HG02798 (cell line): ENCODE results near the gene MRPS10.

Source experiments
- ATAC-seq: cut with Tn5 transposase; IDR thresholded peaks from one replicate; pipeline ENCODE4 v1.9.1; 2021; ENCODE audit warnings: mild to moderate bottlenecking; ENCODE audit not compliant: unreplicated experiment, poor library complexity

Gene MRPS10

DNA sequence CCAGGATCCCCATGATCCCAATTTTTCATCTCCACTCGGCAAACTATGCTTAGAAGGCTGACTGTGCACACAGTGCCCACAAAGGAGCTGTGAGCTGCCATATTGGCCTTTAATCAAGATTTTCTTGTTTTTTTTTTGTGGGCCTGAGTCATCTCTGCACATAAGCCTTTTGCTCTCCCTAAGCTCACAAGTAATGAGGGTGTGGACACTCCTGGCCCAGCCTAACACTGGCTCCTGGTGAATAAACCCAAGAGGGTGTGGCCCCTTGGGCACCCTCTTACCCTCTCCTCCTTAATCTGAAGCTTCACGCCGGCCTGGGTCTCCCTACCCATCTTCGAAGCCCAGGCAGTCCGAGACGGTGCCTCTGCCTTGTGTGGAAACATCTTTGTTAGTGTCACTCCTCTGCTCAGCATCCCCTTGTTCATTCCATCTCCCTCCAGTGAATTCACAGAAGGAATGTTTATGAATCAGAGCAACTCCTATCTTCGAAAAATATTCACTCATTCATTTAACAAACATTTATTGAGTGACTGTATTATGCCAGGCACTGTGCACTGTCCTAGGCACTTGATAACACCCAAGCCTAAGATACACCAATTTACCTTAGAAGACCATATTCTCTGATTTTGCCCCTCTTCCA lies 22.2 kb upstream of the MRPS10 start:
- ATAC-seq: no peak

DNA sequence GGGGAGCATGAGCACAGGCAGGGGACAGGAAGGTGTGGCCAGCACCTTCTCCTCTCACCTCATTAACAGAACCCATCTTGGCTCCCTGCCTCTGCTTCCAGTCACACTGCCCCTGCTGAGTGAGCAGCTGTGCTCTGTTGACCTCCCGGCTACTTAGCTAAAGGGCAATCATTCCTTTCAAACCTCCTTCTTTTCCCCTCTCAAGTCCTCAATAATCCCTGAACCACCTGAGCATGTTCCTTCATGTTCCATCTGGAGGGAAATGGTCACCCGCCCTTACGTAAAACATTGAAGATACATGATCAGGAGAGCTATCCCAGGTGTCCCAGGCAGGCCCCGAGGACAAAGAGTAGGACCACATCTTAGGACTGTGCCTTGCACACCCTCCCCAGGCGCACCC lies 21.7 kb upstream of the MRPS10 start:
- no peak for ATAC-seq

DNA sequence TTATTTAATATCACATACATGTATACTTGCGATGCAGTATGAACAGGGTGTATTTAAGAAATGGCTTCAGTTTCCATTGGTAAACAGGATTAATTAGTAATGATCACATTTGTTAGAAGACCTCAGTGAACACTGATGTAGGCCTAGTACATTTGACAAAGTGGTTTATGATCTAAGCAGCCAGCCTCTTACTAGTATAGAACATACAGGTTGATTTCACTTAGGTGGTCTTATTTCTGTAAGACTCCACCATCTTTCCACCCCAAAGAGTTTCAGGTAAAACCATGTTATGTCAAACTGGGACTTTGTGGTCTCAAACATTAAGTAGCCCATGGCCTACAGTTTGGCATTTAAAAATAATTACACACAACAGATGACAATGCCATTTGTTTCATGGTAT lies 20.2 kb upstream of the MRPS10 start:
- no peak for ATAC-seq

DNA sequence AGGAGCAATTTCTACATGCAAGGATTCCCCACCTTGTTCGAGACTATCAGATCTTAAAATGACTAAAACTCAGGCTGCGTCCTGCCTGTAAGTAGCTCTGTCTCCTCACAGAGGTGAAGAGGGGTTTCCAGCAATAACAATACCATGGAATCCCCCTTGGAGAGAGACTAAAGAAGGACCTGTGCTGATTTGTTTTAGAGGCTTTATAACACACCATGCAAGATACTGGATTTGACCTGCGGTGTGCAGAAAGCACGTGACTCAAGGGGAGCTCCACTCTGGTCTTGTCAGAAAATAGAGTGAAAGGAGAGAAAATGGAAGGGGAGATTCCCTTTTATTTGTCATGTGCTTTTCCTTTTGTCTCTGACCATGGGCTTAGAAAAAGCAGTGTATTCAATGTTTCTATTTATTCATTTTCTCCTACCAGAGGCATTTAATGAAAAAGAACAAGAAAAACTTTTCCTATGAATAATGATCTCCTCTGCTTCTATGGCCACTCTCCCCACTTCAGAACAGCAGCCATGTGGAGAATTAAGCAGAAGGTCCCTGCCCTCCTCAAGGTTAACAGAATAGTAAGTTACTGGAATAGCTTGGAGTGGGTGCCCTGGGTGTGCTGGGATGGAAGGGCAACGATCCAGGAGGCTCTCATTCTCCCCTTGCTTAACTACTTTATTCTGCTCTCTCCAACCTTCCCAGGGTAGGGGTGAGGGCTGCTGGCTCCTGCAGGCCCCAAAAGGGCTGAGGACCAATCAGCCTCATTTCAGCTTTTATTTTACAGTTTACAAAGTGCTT lies 19.2 kb upstream of the MRPS10 start:
- ATAC-seq: peak; percentile 43

DNA sequence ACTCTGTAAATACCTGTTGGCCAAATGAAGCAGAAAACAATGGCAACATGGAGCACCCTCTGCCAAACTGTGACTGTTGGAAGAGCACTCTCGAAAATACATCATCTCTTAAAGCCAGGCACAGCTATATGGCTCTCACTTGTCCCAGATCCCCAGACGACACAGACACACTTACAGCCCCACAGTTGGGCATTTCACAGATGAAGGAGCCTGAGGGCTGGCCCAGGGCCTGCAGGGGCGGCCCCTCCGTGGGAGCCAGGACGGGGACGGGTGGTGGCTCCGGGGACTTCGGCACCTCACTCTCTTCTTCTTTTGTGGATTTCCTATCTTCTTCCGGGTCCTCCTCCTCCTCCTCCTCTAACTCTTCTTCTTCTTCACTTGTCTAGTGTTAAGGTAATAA lies 18.4 kb upstream of the MRPS10 start:
- ATAC-seq: no peak

DNA sequence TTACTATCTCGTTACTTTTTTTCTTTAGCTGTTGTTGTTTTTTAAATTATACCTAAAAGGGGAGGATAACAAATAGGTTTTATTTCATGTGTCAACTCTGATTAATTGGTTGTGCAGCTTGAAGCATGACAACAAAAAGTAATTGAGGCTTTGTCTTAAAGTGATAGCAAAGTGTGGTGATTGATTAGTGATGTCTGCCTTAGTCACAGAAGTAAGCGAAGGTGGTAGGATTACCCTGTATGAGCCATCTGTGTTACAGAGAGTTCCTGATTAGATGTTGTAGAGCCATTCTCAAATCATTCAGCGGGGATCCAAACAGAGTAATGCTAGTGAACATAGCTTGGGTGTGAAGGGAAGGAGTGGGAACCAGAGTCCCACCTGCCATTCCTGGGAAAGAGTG lies 14.4 kb upstream of the MRPS10 start:
- ATAC-seq: no peak

DNA sequence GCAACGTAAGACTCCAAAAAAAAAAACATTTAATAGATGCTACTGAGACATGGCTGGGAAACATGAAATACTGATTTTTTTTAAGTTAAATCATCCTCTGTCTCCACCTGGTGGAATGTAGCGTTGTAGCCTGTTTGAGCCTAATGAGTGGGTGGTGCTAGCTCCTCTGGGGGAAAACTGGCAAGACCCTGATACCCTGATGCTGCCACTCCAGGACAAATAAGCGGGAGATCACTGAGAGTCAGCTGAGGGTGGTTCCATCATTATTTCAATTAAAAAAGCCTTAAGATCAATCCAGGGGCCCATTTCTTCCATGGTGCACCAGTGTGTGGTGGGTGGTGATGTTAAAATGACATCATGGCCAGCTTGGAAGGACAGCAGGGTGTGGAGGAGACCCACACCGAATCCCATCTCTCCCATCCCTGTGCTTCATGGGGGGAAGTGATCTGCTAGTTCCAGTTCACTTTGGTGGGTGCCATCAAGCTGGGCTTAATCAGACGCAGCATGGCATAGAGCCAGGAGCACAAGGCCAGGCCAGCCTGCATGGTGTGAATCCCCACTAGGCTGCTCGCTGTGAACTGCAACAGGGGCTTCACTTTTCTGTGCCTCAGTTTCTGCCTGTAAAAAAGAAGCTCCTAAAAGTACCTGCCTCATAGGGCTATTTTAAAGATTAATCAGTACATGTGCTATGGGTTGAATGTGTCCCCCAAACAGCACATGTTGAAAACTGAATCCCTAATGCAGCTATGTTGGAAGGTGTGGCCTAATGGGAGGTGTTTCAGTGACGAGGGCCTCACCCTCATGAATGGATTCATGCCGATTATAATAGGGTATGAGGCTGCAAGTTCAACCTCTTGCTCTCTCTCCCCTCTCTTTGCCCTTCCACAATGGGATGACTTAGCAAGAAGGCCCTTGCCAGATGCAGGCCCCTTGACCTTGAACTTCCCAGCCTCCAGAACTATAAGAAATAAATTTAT lies 13.0 kb upstream of the MRPS10 start:
- no peak for ATAC-seq

DNA sequence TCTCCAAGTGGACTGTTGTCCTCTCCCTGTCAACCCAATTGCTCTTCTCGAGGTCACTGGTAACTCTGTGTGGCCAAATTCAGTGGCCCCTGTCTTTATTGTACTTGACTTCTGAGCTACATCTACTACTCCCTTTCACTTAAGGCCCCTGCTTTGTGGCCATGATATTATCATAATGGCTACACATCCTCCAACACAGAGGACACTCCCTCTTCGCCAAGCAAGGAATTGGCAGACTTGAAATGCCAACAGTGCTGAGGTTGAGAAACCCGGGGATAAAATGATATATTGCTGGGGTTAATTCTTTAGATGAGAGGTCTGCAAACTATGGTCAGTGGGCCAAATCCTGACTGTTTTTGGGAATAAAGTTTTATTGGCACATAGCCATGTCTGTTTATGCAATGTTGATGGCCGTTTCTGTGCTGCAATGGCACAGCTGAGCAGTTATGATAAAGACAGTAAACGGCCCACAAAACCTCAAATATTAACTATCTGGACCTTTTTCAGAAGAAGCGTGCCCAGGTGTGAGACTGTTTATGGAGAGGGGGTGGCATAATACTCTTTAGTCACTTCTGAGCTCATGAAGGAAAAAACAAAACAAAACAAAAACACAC lies 12.0 kb upstream of the MRPS10 start:
- no peak for ATAC-seq

DNA sequence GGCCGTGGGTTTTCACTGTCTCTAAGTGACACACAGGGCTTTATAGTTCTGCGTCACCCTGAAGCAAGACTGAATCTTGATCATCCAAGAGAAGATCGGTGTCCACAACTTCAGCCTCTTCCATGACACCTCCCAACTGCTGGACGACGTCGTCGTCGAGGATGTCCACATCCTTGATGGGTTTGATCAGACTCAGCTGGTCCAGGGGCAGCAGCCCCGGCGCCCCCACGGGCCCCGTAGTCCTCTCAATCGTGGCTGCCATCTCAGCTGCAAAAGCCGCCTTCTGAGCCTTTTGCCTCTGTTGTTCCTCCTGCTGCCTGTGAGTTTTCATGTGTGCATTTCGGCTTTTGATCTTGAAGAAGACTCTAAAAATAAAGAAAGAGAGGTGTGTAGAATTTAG lies 10.6 kb upstream of the MRPS10 start:
- ATAC-seq: no peak

DNA sequence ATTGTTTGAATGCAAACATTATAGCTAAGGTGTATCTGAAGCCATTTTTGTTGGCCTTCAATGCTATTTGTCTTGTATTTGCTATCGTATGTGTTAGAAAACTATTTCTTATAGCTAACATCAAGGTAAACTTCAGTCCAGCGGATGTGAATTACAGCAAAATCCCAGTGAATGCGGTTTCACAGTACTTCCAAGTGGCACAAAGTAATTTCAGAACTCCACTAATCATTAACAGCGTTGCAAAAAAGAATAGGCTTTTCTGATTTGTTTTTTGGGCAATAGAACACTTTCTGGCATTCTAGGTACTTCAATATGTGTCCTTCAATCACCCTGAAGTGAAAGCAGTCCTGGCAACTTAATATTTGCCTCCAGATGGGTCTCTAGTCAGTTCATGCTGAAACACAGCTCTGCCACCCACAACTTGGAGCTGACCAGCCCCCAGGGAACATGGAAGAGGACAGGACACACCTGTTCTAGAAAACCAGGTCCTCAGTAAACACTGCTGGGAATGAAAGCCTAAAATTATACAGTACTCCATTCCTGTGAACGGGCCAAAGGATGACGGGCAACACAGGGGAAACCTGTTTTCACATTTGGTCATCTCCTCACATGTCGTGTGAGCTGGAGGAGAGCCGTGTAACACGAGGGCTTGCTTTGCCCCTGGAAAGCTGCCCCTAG lies 9.7 kb upstream of the MRPS10 start:
- no peak for ATAC-seq

DNA sequence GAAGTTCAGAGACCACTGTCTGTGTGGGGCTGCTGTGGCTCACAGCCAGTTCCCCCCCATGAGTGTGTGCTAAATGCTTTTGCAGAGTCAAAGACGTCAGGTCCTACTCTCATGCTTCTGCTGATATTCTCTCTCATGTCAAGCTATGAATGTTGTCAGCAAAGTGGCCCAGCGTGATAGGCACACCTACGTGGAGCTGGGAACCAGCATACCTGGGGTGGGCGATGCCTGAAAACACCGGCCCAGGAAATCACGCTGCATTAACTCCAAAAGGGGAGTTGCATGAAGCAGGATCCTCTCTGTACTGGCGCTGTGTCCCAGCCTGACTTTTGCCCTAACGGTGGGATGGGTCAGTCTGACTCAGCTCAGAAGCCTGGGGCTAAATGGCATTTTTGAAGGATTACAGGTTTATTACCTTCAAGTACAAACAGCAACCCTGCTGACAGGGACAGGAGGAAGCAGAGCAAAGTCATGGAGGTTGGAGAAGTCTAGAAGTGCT lies 9.0 kb upstream of the MRPS10 start:
- ATAC-seq: no peak

DNA sequence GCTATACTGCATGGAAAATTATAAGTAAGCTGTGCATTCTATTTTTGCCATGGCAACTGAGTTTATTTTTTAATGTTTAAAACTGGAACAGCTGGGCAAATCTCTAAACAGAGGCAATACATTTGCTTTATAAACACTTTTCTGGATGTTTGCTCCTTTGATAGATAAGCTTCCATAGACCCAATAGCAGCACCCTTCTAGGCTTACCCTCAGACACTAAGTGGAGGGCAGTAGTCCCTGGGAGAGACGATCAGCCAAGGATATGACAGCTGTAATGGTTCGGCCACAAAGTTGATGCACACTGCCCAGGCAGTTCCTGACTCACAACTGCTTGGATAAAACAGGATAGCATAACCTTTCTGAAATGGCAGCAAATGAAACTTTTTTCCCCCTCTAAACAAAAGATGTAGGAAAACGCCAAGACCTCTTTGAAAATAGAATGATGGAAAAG lies 8.5 kb upstream of the MRPS10 start:
- no peak for ATAC-seq

DNA sequence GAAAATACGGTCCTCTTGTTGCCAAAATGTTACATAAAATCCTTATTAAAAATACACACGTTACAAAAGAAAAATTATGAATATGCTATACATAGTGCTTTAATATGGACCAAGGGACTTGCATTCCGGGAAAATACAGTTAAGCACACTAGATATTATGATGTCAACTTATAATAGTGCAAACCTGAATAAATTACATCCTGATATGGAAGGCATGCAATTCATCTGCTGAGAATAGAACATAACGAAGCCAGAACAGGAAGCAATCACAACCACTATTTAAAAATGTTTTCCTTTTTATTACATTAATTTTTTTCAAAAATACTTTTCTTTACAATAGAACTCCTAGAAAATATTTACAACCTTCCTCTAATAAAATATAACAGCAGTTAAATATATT lies 7.8 kb upstream of the MRPS10 start:
- ATAC-seq: no peak

DNA sequence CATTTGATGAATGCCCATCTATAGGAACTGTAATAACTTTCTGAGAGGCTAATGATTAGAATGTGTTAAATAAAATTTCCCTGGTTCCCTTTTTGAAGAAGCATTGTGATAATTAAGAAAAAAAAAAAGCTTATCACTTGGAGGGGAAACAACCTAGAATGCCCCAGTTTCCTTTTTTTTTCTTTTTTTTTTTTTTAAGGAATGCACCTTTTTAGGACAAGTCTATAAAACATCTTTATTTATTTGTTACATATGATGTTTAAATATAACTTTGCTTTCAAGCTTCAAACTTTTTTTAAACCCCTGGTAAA lies 7.3 kb upstream of the MRPS10 start:
- no peak for ATAC-seq

DNA sequence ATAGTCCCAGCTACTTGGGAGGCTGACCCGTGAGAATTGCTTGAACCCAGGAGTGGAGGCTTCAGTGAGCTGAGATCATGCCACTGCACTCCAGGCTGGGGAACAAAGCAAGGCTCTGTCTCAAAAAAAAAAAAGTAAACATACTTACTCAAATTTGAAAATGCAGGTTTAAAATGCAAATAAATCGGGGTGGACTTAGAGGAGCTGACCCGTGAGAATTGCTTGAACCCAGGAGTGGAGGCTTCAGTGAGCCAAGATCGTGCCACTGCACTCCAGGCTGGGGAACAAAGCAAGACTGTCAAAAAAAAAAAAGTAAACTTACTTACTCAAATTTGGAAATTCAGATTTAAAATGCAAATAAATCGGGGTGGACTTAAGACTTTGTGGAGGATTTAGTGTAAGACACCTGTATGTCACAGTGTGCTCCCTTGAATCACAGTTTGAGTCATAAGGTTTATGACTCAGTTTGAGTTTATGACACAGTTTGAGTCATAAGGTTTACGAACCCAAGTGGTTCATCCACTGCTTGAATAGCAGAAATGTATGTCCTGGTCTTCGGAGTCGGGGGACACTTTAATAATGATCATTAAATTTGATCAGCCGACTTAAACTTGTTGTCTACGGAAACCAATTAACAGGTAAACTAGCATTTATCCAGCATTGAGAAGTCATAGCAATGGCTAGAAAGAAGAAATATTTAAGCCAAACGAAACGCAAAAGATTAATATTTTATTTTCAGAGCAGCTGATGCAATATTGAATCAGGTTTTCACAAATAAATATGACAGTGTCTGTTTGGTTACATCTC lies 6.8 kb upstream of the MRPS10 start:
- peak; percentile 89 for ATAC-seq

DNA sequence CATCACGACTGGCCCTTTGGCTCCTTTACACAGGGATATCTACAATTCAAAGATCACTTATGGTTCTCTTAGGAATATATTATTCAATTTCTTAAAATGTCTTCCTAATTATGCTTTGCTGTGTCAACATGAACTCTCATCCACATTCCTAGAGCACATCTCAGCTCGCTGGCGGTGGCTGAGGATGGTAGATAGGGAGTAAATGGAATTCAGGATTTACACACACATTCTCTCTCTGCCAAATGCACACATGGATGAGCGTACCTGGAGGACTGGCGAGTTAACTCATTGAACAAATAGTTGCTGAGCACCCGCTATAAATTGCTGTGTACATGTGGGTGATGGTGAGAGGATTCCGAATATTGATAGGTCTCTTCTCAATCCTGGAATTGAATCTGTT lies 4.8 kb upstream of the MRPS10 start:
- ATAC-seq: no peak

DNA sequence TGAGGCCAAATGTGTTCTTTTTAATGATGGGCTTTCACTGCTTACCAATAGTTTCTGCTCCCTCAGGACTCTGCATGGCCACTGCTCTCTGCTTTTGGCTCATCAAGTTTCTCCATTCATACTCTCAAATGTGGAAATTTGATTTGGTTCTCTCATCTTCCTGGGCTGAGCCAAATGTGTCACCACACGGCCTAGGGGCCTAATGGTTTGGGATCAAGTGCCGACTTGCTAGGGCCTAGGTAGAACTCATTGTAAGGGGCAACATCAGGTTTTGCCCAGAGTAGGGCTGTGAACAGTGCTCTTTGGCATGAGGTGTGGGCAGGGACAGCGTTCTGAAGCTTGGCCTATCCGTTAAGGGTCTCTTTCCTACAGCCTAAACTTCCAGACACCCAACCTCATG lies 3.9 kb upstream of the MRPS10 start:
- no peak for ATAC-seq

DNA sequence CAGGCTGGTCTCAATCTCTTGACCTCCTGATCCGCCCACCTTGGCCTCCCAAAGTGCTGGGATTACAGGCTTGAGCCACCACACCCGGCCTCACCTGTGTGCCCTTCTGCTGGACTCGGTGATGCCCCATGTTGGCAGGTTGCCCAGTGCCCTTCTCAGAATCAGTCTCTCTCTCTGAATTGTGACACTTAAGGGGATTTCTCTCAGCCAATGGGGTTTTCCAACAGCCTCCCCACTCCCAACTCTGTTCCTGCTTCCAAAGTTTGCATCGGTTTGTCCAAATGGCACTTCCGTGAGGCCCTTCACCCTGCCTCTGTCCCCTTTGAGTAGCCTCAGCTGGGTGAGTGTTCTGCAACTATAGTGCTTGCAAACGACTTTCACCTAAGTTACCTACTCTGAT lies 3.1 kb upstream of the MRPS10 start:
- no peak for ATAC-seq

DNA sequence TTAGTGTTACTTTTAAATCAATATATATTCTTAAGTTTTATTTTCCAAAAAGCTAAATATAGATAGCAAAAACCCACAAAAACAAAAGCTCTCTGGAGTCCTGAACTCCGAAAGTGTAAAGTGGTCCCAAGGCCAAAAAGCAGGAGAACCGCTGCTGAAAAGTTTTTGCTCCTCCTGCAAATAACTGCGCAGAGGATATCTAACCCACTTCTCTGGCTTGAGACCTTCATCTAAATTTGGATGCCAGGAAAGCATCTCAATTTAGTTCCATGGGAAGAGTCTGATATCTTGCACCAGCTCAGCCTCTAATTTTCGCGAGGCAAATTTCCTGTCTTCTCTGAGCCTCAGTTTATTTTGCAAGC lies 523 bp downstream of the MRPS10 start:
- no peak for ATAC-seq
